Fibroblast of lung (primary cell): Measurements from ENCODE around the gene SF1.

ENCODE experiments used
- EZH2 ChIP-seq: IDR thresholded peaks from 2 replicates; pipeline ENCODE4 v1.5.1; 2012; ENCODE audit warnings: low read length, control low read depth, mild to moderate bottlenecking; ENCODE audit errors: missing control alignments
- TF ChIP-seq, protein P1 (sequence below), 2 donors: IDR thresholded peaks in 1 of 2; conservative IDR thresholded peaks in 1 of 2; 1 replicate in 1 of 2; 2 replicates in 1 of 2; pipeline ENCODE4 v1.5.1; 2011 to 2012; ENCODE audit warnings: low read length in 2 of 2, control low read depth in 1 of 2, inconsistent platforms in 1 of 2, low read depth in 1 of 2, mild to moderate bottlenecking in 1 of 2

DNA sequence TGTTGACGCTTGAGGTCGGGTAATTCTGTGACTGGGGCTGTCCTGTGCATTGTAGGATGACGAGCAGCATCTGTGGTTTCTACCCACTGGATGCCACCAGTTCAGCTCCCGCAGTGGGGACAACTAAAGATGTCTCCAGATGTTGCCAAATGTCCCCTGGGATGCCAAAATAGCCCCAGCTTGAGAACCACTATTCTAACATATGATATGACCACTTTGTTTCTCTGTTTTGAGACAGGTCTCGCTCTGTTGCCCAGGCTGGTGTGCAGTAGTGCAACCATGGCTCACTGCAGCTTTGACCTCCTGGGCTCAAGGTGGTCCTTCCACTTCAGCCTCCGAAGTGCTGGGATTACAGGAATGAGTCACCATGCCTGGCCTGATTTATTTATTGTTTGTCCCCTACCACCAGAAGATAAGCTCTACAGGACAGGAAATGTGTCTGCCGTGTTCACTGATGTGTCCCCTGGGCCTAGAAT lies 36.4 kb upstream of the SF1 start:
- TF ChIP-seq, protein P1, sequence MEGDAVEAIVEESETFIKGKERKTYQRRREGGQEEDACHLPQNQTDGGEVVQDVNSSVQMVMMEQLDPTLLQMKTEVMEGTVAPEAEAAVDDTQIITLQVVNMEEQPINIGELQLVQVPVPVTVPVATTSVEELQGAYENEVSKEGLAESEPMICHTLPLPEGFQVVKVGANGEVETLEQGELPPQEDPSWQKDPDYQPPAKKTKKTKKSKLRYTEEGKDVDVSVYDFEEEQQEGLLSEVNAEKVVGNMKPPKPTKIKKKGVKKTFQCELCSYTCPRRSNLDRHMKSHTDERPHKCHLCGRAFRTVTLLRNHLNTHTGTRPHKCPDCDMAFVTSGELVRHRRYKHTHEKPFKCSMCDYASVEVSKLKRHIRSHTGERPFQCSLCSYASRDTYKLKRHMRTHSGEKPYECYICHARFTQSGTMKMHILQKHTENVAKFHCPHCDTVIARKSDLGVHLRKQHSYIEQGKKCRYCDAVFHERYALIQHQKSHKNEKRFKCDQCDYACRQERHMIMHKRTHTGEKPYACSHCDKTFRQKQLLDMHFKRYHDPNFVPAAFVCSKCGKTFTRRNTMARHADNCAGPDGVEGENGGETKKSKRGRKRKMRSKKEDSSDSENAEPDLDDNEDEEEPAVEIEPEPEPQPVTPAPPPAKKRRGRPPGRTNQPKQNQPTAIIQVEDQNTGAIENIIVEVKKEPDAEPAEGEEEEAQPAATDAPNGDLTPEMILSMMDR (conservative IDR thresholded peaks at IDR 0.05 in 1 of 2, IDR thresholded peaks at IDR 0.05 in 1 of 2; ENCODE audit: low read depth in 1 of 2, low read length in 2 of 2) = no peak
- no peak for TF ChIP-seq EZH2
